ENCODE measurements around the gene PLCB1.
"Not testable (repeated sequence)": the region's sequence is repeated elsewhere in the genome, so short reads cannot be mapped to it uniquely, and the experiment has no call there.

PLCB1 gene

DNA sequence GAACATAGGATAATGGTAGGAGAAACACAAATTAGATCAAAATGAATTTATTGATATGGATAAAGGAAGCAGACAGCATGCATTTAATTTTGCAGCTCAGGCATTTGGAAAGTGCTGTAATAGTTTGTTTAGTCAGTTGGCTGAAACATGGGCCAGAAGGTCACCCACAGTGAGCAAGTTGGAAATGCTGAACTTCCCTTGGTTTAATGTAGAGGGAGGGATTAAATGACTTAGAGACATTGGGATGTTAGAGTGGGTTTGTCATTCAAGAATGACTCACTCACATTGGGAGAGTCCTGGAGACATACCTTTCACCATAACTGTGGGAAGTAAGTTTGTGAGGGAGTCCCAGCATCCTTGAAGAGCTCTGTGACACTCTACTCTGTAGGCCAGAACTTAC is 705.3 kb downstream of the PLCB1 start:
- DNase-seq (ENCODE audit: low spot score) = no peak

DNA sequence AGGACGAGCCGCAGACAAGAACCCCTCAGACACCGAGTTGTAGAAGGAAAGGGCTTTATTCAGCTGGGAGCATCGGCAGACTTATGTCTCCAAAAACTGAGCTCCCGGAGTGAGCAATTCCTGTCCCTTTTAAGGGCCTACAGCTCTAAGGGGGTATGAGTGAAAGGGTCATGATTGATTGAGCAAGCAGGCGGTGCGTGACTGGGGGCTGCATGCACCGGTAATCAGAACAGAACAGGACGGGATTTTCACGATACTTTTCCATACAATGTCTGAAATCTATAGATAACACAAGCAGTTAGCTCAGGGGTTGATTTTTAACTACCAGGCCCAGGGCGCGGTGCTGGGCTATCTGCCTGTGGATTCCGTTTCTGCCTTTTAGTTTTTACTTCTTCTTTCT is 710.5 kb downstream of the PLCB1 start:
- DNase-seq (ENCODE audit: low spot score) = no peak

DNA sequence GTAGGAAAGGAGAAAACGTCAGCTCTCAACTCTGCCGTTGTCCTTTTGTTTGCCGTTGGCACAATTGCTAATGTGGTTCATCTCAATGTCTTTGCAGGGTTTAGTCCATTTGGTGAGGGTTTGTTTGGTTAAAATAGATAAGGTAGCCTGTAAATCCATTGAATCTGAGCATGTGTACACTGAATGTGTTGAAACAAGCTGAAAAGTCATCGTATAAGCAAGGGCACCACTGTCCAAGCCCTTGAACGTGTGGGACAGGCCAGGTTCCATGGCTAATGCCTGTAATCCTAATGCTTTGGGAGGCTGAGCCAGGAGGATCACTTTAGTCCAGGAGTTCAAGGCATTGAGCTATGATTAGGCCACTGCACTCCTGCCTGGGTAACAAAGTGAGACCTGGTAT is 712.1 kb downstream of the PLCB1 start:
- no peak for DNase-seq (ENCODE audit: low spot score)

DNA sequence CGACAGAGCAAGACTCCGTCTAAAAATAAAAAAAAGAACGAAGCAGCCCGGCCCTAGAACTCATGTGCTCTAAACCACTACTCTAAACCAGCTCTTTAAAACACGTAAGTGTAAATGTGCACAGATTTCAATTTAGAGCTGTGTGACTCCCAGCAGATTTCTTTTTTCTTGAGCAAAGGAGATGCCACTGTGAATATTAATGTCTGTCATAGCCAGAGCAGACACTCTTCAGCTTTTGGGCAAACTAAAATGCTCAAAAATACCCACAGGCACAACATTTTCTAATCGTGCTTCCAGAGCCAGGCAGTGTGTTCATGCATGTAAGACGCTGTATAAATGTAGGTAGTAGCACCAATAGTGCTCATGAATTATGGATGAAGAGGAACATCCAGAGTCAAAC is 717.9 kb downstream of the PLCB1 start:
- no peak for DNase-seq (ENCODE audit: low spot score)

DNA sequence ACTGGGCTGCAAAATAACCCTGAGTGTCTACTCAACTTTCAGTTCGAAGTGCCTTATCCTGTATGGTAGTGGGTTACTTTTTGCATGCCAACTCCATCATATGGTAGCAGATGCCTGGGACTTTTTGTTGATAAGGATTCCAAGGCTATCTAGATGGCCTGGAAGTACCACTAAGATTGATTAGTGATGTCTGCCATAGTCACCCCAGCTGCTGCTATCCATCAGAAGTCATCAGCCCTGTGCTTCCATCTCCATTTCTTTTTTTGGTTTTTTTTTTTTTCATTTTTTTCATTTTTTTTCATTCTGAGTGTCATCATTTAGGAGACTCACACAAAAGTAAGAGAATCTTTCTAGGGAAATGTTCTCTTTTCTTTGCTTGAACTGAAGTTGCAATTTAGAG is 719.4 kb downstream of the PLCB1 start:
- no peak for DNase-seq (ENCODE audit: low spot score)

DNA sequence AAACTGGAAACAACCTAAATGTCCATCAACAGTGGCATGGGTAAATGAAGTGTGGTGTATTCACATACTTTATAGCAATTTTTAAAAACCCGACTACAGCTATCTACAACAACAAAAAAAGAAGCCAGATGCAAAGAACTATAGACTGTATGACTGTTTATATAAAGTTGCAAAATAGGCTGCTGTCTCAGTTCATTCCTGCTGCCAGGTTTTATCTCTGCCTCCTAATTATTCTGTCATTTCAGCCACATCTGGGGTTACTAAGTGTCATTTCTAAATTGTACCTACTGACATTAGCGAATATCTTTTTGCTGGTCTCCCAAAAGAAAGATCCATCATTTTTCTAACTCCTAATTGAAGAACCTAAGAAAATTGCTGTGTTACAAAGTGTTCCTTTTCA is 719.9 kb downstream of the PLCB1 start:
- not testable (repeated sequence) for DNase-seq (ENCODE audit: low spot score)

DNA sequence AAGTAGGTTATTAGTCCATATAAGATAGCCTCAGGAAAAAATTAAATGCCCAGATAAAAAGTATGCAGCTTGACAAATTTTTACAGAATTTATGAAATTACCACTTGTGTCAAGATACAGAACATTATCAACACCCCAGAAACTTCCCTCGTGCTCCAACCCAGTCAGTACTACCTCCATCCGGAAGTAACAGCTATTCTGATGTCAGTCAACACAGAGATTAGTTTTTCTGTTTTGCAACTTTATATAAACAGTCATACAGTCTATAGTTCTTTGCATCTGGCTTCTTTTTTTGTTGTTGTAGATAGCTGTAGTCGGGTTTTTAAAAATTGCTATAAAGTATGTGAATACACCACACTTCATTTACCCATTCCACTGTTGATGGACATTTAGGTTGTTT is 721.1 kb downstream of the PLCB1 start:
- not testable (repeated sequence) for DNase-seq (ENCODE audit: low spot score)

DNA sequence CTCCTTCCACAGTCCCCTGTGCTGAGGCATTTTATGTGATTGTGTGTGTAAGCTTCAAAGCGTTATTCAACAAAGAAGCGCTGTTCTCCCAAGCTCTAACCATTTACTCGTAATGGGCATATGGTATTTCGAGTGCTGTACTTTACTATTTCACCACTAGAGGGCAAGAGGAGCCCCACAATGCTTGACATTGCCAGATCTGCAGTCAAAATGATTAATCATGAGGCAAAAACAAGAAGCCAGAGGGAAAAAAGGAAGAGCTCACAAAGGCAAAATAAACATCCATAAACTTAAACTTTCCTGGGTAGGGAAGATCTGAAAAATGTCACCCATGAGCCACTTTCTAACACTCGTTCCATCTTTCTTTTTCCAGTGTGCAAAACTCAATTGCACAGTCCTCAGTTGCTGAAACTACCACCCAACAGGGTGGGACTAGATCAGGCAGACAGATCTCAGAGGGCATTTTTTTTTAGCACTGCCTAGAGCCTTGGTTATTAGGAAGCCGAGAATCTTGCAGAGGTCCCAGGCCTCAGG is 721.8 kb downstream of the PLCB1 start:
- DNase-seq (ENCODE audit: low spot score) = peak; percentile 36

DNA sequence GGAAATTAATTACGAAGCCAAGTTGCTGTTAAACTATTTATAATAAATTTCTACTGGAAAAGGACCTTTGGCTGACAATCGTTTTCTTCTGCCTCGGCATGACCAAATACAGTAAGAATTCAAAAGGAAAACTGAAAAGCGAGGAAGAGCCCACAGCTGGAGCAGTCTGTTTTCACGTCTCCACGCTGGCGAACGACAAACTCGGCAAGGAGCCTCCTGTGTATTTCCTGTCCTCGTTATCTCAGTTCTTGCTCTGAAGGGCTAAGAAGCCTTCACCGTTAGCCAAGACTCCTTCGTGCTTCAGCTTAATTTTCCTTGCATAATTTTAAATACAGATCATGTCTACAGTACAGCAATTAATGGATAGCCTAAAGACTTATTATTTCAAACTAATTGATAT is 722.5 kb downstream of the PLCB1 start:
- DNase-seq (ENCODE audit: low spot score) = no peak

DNA sequence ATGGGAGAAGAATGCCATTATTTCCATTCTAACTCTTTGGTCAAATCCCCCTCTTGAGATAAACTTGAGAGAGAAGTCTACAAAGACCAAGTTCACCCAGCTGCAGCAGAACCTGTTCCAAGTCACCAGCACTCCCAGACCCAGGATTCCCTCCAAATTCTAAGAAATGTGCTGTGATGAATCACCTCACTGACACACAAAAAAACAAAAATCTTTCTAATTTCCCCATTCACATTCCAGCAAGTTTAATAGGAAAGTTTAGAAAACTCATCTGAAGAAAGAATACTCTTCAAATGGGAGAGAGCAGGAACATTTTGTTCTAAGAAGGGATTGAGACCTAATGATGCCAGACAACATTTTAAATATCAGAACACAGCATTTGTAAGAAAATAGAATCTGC is 723.2 kb downstream of the PLCB1 start:
- no peak for DNase-seq (ENCODE audit: low spot score)

DNA sequence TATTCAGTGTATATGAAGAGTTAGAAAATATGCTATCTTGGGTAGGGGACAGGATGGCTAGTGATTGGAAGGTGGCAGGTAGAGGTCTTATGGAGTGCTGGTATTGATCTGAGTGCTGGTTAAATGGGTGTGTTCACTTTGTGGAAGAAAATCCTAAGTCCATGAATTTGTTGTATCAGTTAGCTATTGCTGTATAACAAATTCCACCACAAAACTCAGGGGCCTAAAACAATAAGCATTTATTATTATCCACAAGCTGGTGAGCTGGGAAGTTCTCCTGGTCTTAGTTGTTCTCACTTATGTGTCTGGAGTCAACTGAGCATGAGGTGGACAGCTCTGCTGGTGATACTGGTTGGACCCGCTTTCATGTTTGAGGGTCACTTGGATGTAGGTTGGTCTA is 724.6 kb downstream of the PLCB1 start:
- no peak for DNase-seq (ENCODE audit: low spot score)

DNA sequence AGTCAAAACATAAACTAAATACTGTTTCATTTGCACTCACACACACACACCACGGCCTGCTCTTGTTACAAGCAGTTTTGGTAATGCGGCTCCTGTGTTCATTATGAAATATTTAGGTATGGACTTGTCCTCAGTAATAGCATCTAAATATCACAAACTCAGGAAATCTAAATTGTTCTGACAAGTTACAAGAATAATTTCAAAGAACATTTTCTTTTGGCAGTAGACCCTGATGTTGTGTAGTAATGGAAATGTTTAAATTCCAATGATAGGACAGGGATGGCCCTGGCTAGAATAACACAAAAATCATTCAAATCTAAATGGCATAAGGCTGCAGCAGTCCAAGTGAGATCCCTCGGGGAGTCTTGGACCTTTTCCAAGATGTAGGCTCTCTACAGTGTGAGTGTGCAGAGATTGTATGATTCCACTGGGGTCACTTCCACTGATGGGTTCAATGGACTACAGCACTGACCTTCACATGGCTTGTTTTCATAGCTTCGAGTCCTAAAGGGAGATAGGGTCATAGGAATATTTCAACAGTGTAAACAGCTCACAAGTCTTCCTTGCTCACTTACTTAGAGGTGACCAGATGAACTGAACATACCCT is 726.2 kb downstream of the PLCB1 start:
- no peak for DNase-seq (ENCODE audit: low spot score)

DNA sequence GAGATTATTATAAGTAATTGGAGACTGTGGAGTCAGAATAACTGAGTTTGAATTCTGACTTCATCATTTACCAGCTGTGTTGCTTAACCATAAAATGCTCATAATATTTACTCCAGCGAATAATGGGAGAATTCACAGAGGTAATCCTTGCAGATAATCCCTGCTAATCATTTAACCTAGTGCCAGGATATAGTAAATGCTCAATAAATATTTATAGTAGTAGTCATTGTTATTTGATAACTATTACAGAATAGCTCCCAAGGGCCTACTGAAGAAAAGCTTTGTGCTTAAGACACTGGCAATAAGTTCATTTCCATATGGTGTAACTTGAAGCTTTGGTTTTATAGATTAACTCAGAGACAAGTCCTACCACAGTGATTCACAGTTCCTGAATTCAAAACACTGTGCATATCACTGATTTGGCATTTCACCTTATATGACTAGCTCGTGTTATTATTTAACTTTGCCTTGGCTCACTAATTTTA is 728.0 kb downstream of the PLCB1 start:
- DNase-seq (ENCODE audit: low spot score) = no peak

DNA sequence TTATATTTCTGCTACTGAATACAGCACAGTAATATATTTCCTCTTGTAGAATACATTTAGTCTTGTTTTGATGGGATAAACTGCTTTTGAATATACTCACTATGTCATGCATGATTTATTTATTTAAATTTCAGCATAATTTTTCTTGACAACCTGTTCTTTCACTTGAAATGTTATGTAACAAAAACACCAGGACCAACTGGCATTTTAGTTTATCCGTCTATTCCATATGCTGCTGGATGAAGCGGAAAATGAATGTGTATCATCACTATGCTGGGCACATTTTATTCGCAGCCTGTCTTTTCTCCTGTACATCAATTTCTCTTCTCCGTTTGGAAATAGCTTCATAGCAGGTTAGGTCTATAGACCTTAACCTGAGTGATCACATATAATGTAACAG is 730.0 kb downstream of the PLCB1 start:
- no peak for DNase-seq (ENCODE audit: low spot score)

DNA sequence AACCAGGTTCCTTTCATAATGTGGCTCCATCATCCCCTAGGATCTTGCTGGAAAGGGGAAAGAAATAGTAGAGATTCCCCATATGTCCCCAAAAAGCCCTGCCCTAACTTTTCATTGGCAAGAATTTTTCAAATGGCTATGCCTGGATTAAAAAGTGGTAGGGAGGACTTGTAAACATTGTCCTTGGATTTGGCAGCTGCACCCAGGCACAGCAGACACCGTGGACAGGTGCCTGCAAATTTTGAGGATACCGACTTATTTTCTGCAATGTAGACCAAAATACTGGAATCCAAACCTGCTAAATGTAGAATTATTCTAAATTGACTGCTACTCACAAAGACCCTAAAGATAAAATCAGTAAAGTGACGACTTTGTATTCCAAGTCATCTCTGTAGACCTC is 733.6 kb downstream of the PLCB1 start:
- DNase-seq (ENCODE audit: low spot score) = no peak

DNA sequence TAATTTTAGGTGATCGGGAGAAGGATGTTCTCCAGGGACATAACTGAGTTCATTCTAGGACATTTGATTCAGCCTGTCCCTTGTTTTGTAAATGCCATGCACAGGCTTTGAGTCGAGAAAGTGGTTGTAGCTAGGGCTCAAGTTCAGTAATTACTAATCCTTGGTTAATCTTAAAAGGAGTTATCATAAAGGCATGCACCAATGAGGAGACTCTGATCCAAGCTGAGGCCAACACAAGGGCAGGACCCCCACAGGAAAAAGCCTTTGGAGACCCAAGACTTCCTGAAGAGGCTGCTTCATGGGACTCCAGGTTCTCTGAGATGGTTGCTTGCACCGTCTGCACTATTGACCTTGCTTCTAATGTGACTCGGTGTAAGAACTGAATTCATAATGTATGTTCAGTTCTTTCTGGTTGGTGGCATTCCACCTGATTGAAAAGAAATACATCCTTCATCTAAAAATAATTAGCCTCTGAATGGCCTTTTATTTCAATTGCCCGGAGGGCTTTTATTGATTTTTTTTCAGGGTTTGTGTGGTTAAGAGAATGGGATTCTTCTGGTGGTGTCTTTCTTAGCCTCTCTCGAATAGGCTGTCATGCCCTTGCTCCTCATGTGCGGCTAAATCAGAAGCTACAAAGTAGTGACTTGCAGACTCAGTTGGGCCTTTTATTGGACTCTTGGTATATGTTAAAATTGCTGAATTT is 735.1 kb downstream of the PLCB1 start:
- no peak for DNase-seq (ENCODE audit: low spot score)

DNA sequence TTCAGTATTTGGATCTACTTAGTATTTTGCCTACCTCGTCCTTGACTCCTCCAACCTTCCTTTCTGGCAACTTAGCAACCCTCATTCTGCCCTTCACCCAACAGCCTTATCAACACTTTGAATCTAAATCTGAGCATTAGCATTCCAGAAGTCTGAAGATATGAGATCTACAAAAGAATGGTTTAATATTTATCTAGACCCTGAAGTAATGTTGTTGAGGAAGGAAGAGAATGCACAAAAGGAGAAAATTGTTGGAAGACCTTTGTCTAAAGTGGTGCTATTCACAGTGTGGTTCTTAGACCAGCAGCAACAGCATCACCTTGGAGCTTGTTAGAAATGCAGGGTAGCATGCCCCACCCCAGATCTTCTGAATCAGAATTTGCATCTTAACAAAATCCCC is 738.6 kb downstream of the PLCB1 start:
- DNase-seq (ENCODE audit: low spot score) = no peak

DNA sequence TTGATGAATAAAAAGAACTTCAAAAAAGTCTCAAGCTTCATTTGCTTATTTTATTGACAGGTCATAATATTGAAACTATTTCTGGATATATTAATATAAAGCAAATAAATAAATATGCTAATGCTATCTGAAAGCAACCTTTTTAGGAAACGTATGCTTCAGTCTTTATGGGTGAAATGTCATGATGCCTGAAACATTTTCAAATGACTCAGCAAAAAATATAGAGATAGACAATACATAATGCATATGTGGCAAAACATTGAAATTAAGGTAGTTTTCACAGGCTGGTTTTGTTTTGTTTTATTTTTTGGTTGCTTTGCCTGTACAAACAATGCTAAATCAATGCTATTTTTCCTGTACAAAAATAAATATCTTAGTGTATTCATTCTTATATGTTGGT is 742.4 kb downstream of the PLCB1 start:
- DNase-seq (ENCODE audit: low spot score) = no peak

DNA sequence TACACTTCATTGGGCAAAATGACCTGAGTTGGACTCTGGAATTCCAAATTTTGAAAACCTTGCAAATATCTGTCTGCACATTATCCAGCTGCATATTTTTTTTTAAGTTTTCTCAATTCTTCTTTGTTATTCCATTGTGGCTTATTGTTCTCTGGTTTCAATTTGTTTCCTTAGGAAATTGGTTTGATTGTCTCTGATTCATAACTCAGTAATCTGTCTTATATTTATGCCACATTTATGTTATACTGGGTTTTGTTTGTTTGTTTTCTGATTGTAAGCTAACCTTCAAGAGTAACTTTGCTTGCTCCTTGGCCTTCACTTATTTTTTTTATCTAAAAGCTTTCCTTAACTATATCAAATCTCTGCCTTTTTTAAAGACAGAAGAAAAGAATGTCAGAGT is 743.5 kb downstream of the PLCB1 start:
- DNase-seq (ENCODE audit: low spot score) = no peak

DNA sequence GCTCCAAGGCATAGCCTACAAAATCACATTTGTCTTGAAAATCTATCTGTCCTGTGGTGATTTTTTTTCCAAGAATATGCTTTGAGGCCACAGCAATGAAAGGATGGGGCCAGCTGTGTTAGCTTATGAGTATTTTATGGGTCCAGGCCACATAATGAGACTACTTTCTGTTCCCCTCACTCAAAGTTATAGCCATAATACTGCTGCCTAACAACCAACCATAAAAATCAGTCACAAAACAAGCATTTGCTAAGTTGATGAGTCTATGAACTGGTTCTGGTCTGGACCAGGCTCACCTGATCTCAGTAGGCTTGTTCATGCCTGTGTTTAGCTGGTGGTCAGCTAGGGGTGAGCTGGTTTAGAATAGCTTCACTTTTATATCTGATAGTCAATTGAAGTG is 744.3 kb downstream of the PLCB1 start:
- DNase-seq (ENCODE audit: low spot score) = no peak

DNA sequence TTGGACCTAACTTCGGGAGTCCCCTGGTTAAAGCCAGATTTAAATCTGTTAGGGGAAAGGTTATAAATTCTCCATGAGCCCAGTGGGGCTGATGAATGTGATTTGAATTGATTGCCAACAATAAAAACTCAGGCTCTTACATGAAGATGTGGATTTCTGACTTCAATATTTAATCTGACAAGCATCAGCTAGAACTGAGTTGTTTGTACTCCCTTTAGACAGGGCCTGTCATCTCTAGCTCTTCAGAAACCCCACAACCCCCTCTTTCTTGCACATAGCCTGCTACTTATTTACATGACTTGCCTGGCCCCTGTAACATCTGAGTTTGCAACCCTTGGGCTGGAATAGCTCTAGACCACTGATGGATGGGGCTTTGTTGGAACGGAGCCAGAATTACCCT is 745.2 kb downstream of the PLCB1 start:
- DNase-seq (ENCODE audit: low spot score) = no peak

DNA sequence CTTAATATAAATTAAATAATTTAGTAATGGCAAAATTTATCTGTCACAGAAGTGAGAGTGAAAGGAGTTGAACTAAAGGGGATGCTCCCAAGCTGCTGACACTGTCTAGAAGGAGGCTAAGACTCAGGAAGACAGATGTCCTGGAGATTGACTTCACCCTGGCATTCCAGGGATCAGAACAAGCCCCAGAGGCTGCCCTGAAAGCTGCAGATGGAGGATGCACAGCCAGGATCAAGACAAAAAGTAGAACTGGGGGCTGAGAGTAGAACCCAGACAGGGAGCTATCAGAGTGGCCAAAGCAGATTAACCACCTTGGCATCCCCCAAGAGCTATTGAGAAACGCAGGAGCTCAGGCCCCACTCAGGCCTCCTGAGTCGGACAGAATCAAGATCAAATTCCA is 747.6 kb downstream of the PLCB1 start:
- DNase-seq (ENCODE audit: low spot score) = no peak

DNA sequence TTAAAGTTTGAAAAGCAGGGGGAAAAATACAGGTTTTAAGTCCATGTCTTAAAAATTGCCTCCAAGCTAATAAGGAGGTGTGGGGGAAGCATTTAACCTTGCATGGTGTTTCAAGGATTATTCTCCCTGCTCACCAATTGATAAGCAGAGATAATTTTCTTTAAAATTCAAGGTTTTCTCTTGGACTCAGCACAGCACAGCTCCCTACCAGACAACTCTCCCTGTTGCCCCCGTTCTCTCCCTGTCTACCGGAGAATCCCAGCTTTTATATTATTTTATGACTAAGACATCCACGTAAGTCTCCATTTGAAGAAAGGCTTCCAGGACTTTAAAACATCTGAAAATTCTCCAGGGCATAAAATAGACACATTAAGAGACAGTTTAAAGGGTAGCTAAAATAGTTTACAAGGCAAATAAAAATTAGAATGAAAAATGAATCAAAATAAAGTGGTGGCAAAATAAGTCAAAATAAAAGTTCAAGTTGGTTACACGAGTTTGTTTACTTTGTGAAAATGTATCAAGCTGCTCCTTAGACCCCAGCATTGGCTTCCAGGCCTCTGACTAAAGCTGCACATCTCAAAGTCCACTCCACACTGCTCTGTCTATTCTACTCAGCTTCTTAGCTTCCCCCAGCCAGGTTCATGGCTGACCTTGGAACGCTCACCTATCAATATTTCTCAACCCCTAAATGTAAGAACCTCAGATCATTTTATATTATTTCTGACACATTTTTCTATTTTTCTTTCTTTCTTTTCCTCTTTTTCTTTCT is 748.2 kb downstream of the PLCB1 start:
- no peak for DNase-seq (ENCODE audit: low spot score)

Measured in CD4-positive, alpha-beta T cell treated with Interleukin-2 at 100 ng/mL for 4 hours (primary cell).